H9 (cell line): Measurements from ENCODE around the gene NDUFAB1. TPM values are rescaled to one million over a fixed set of nuclear protein-coding genes. Genes with fewer than 3 reads are reported as not detected.

ENCODE experiments used
- DNase-seq: peaks from one replicate; pipeline ENCODE4 v3.0.0-alpha.2; 2017
- H2AFZ ChIP-seq: one replicate; pipeline ENCODE4 v1.6.1; 2013; ENCODE audit warnings: mild to moderate bottlenecking, low read length, control low read depth, moderate library complexity
- H2AK5ac ChIP-seq: 2 replicates; pipeline ENCODE4 v1.6.1; 2013; ENCODE audit warnings: low read length, control low read depth, mixed read lengths; ENCODE audit not compliant: insufficient read length
- H2BK120ac ChIP-seq: one replicate; pipeline ENCODE4 v1.6.1; 2013; ENCODE audit warnings: low read depth, mild to moderate bottlenecking, low read length, control low read depth, inconsistent platforms; ENCODE audit not compliant: poor library complexity, severe bottlenecking
- H2BK12ac ChIP-seq: 2 replicates; pipeline ENCODE4 v1.6.1; 2013; ENCODE audit warnings: low read length, control low read depth, mixed read lengths, low read depth; ENCODE audit not compliant: insufficient read length
- H2BK15ac ChIP-seq: 2 replicates; pipeline ENCODE4 v1.6.1; 2013; ENCODE audit warnings: low read depth, low read length, control low read depth
- H2BK20ac ChIP-seq: one replicate; pipeline ENCODE4 v1.6.1; 2013; ENCODE audit warnings: low read depth, mild to moderate bottlenecking, low read length, control low read depth, inconsistent platforms; ENCODE audit not compliant: poor library complexity, severe bottlenecking
- H2BK5ac ChIP-seq: 2 replicates; pipeline ENCODE4 v1.6.1; 2013; ENCODE audit warnings: low read length, control low read depth, mixed read lengths; ENCODE audit not compliant: insufficient read length
- H3K14ac ChIP-seq: 2 replicates; pipeline ENCODE4 v1.6.1; 2013; ENCODE audit warnings: low read length, control low read depth; ENCODE audit not compliant: insufficient read depth
- H3K18ac ChIP-seq: 2 replicates; pipeline ENCODE4 v1.6.1; 2013; ENCODE audit warnings: low read depth, mild to moderate bottlenecking, mixed read lengths, low read length, control low read depth; ENCODE audit not compliant: insufficient read length
- H3K23ac ChIP-seq: 2 replicates; pipeline ENCODE4 v1.6.1; 2013; ENCODE audit warnings: low read length, control low read depth, mixed read lengths, low read depth; ENCODE audit not compliant: insufficient read length
- H3K23me2 ChIP-seq: 2 replicates; pipeline ENCODE4 v1.6.1; 2013; ENCODE audit warnings: low read depth, mild to moderate bottlenecking, mixed read lengths, low read length, control low read depth; ENCODE audit not compliant: insufficient read length, poor library complexity, severe bottlenecking
- H3K27ac ChIP-seq: 2 replicates; pipeline ENCODE4 v1.5.1; 2013; ENCODE audit warnings: low read length, control low read depth, mixed read lengths, low read depth; ENCODE audit not compliant: insufficient read length
- H3K27me3 ChIP-seq: 2 replicates; pipeline ENCODE4 v1.6.1; 2013; ENCODE audit warnings: low read length, control low read depth, inconsistent platforms; ENCODE audit not compliant: insufficient read depth
- H3K4ac ChIP-seq: 2 replicates; pipeline ENCODE4 v1.6.1; 2013; ENCODE audit warnings: low read depth, mild to moderate bottlenecking, control low read depth, inconsistent platforms, low read length, moderate library complexity
- H3K4me1 ChIP-seq: 2 replicates; pipeline ENCODE4 v1.6.1; 2013; ENCODE audit warnings: low read length, control low read depth, inconsistent platforms; ENCODE audit not compliant: insufficient read depth
- H3K4me2 ChIP-seq: 2 replicates; pipeline ENCODE4 v1.6.1; 2013; ENCODE audit warnings: low read length, control low read depth, mixed read lengths; ENCODE audit not compliant: insufficient read length, insufficient read depth
- H3K56ac ChIP-seq: 2 replicates; pipeline ENCODE4 v1.6.1; 2013; ENCODE audit warnings: low read depth, mild to moderate bottlenecking, mixed read lengths, low read length, control low read depth; ENCODE audit not compliant: insufficient read length
- H3K79me1 ChIP-seq: 2 replicates; pipeline ENCODE4 v1.6.1; 2013; ENCODE audit warnings: low read depth, mild to moderate bottlenecking, moderate library complexity, low read length, control low read depth, inconsistent platforms; ENCODE audit not compliant: insufficient read depth, poor library complexity, severe bottlenecking
- H3K79me2 ChIP-seq: 2 replicates; pipeline ENCODE4 v1.6.1; 2013; ENCODE audit warnings: low read length, control low read depth, inconsistent platforms; ENCODE audit not compliant: insufficient read depth
- H3K9ac ChIP-seq: 2 replicates; pipeline ENCODE4 v1.6.1; 2013; ENCODE audit warnings: low read length, control low read depth, mixed read lengths; ENCODE audit not compliant: insufficient read length; ENCODE audit errors: extremely low read depth
- H3K9me3 ChIP-seq: one replicate; pipeline ENCODE4 v1.6.1; 2013; ENCODE audit warnings: low read depth, low read length, inconsistent platforms; ENCODE audit not compliant: control insufficient read depth
- H3T11ph ChIP-seq: one replicate; pipeline ENCODE4 v1.6.1; 2013; ENCODE audit warnings: mild to moderate bottlenecking, low read length, control low read depth, inconsistent platforms
- H4K20me1 ChIP-seq: one replicate; pipeline ENCODE4 v1.6.1; 2013; ENCODE audit not compliant: control insufficient read depth, insufficient read length, insufficient read depth
- H4K5ac ChIP-seq: 2 replicates; pipeline ENCODE4 v1.6.1; 2013; ENCODE audit warnings: low read depth, mild to moderate bottlenecking, mixed read lengths, low read length, control low read depth; ENCODE audit not compliant: insufficient read length
- H4K8ac ChIP-seq: replicated peaks from 2 replicates; pipeline ENCODE4 v1.6.1; 2013; ENCODE audit warnings: low read length, control low read depth, mixed read lengths, low read depth; ENCODE audit not compliant: insufficient read length
- H4K91ac ChIP-seq: 2 replicates; pipeline ENCODE4 v1.6.1; 2013; ENCODE audit warnings: low read depth, mild to moderate bottlenecking, moderate library complexity, mixed read lengths, low read length, control low read depth; ENCODE audit not compliant: insufficient read length
- H3K27ac Mint-ChIP-seq, 3 experiments: 2 replicates in 2 of 3; 3 replicates in 1 of 3; pipeline ENCODE4 v1.8.0; 2020 to 2021; ENCODE audit warnings: mixed read lengths in 3 of 3, mild to moderate bottlenecking in 1 of 3, moderate library complexity in 1 of 3
- H3K27me3 Mint-ChIP-seq: 2 replicates; pipeline ENCODE4 v1.8.0; 2021; ENCODE audit warnings: low read depth, mild to moderate bottlenecking, moderate library complexity, mixed read lengths
- H3K36me3 Mint-ChIP-seq, 3 experiments: 2 replicates in 2 of 3; 3 replicates in 1 of 3; pipeline ENCODE4 v1.8.0; 2020 to 2021; ENCODE audit warnings: low read depth in 3 of 3, mixed read lengths in 3 of 3; ENCODE audit not compliant: insufficient read depth in 1 of 3
- H3K4me1 Mint-ChIP-seq, 2 experiments: 2 replicates each; pipeline ENCODE4 v1.8.0; 2020; ENCODE audit warnings: mixed read lengths in 2 of 2
- H3K4me3 Mint-ChIP-seq, 2 experiments: 2 replicates in 1 of 2; 3 replicates in 1 of 2; pipeline ENCODE4 v1.8.0; 2020 to 2021; ENCODE audit warnings: mild to moderate bottlenecking in 2 of 2, mixed read lengths in 2 of 2, moderate library complexity in 1 of 2
- H3K9me3 Mint-ChIP-seq, 2 experiments: 2 replicates in 1 of 2; 3 replicates in 1 of 2; pipeline ENCODE4 v1.8.0; 2020; ENCODE audit warnings: mild to moderate bottlenecking in 2 of 2, mixed read lengths in 2 of 2, moderate library complexity in 1 of 2
- WGBS: extraction: QIAGEN DNeasy Blood & Tissue Kit; methylation state at CpG from one replicate; pipeline ENCODE4 v1.1.7; 2013; ENCODE audit warnings: missing lambda C conversion rate, low lambda C conversion rate, mixed read lengths; ENCODE audit not compliant: insufficient read length; ENCODE audit errors: extremely low coverage; 5-methylcytosine and 5-hydroxymethylcytosine counted together
- total RNA-seq: library from RNA; stranded (reverse); gene quantifications from 2 replicates; pipeline ENCODE4 v1.2.1, GENCODE V29; 2021
- TF ChIP-seq, protein P1 (sequence below): fragments of 200-600 bp; sonication (generic); conservative IDR thresholded peaks from 3 replicates; pipeline ENCODE4 v1.8.0; 2021; ENCODE audit warnings: antibody characterized with exemption, mild to moderate bottlenecking

Gene NDUFAB1
- total RNA-seq, 1 experiment from 2014 or later: 192 TPM

DNA sequence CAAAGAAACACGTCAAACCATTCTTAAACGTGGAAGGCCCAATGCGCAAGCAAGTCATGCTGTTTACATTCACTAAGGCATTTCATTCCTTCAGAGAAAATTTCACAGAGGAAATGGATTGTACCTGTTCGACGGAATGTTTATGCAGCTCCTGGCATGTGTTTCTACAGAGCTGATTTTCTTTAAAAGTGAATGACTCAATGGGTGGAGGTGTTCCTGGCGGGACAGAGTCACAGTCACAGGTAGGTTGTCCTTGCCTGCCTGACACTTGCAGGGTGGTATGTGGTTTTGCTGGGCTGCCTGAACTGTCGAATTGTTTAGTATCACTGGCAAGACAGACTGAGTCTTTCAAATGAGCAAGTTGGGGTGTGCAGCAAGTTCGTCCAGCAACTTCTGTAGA, 33.4 kb upstream of the NDUFAB1 start:
- no peak overlapping the region for H3K18ac ChIP-seq
- no peaks in the 10 kb centered on the region for H4K20me1 ChIP-seq
- H4K91ac ChIP-seq: no peak overlapping the region
- no peak for DNase-seq
- H2AK5ac ChIP-seq: no peak overlapping the region
- H3K27me3 Mint-ChIP-seq: no peaks in the 10 kb centered on the region
- no peaks in the 10 kb centered on the region for H3K27me3 ChIP-seq
- H2BK12ac ChIP-seq: no peak overlapping the region
- H2BK5ac ChIP-seq: no peak overlapping the region
- no peaks in the 10 kb centered on the region for H3K4me1 Mint-ChIP-seq
- H3T11ph ChIP-seq: no peak overlapping the region
- TF ChIP-seq, protein P1, sequence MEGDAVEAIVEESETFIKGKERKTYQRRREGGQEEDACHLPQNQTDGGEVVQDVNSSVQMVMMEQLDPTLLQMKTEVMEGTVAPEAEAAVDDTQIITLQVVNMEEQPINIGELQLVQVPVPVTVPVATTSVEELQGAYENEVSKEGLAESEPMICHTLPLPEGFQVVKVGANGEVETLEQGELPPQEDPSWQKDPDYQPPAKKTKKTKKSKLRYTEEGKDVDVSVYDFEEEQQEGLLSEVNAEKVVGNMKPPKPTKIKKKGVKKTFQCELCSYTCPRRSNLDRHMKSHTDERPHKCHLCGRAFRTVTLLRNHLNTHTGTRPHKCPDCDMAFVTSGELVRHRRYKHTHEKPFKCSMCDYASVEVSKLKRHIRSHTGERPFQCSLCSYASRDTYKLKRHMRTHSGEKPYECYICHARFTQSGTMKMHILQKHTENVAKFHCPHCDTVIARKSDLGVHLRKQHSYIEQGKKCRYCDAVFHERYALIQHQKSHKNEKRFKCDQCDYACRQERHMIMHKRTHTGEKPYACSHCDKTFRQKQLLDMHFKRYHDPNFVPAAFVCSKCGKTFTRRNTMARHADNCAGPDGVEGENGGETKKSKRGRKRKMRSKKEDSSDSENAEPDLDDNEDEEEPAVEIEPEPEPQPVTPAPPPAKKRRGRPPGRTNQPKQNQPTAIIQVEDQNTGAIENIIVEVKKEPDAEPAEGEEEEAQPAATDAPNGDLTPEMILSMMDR: no peak
- peaks cover 40 to 76% (median 62%) of the 10 kb centered on the region in 3 experiments for H3K36me3 Mint-ChIP-seq
- H3K4me1 ChIP-seq: no peaks in the 10 kb centered on the region
- H3K4me2 ChIP-seq: no peak overlapping the region
- H3K27ac Mint-ChIP-seq: peak overlapping the region in 1 of 3 experiments; percentile 58; a peak in 1 of 7 replicates
- no peak overlapping the region for H3K27ac ChIP-seq
- no peak overlapping the region for H3K23ac ChIP-seq
- no peak overlapping the region for H4K5ac ChIP-seq
- H2BK120ac ChIP-seq: no peak overlapping the region
- peaks cover 3% of the 10 kb centered on the region for H3K79me1 ChIP-seq
- H2BK20ac ChIP-seq: no peak overlapping the region
- WGBS: no CpG with 5 or more reads among the region's 8 CpGs
- no peaks in the 10 kb centered on the region for H3K9me3 Mint-ChIP-seq
- H2AFZ ChIP-seq: no peak overlapping the region
- no peak overlapping the region for H4K8ac ChIP-seq
- H2BK15ac ChIP-seq: no peak overlapping the region
- H3K79me2 ChIP-seq: no peaks in the 10 kb centered on the region; the same call in 1 of the 2 replicates
- H3K9ac ChIP-seq: no peak overlapping the region
- H3K9me3 ChIP-seq: no peaks in the 10 kb centered on the region
- H3K56ac ChIP-seq: no peak overlapping the region
- H3K4me3 Mint-ChIP-seq: no peak overlapping the region
- no peaks in the 10 kb centered on the region for H3K23me2 ChIP-seq
- no peak overlapping the region for H3K4ac ChIP-seq
- no peak overlapping the region for H3K14ac ChIP-seq
